ENCODE data around the gene NOTCH1.

- TF ChIP-seq CTCF (IDR thresholded peaks at IDR 0.05) (no peak), EP300 (IDR thresholded peaks at IDR 0.05) (no peak), POLR2A (IDR thresholded peaks at IDR 0.05) (no peak), POLR2AphosphoS5 (IDR thresholded peaks at IDR 0.05) (no peak)
Observed at GRCh38 chr9:136515276-136515675, 30.6 kb downstream of the NOTCH1 start.

Measured in gastroesophageal sphincter (tissue), 3 donors.